ENCODE results near the gene KASH5. TPM values are rescaled to one million over a fixed set of nuclear protein-coding genes. Genes with fewer than 3 reads are reported as not detected.
A peak's percentile ranks its signal among the peaks of the same experiment; 100 is the strongest.

KASH5 gene
- total and polyA plus RNA-seq, 2 of the 13 experiments (the other 11 are each of a cell fraction or from before 2014, with no cell fraction given), result not detected

DNA sequence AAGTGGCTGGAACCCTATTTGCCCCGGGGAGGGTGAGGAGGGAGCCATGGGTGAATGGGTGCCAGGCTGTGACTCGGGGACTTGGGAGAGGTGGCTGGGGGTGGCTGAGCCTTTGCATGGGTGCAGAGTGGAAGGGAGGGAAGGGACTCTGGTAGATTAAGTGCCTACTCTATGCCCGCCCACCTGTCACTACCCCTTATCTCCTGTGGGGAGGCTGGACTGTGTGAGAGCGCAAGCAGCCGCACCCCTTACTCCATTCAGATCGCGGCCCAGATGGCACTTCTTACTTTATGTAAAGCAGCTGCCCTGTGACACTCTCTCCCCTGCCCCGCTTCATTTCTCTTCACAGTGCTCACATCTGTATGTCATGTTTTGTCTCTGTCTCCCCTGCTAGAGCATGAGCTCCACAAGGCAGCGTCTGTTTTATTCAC is 2.9 kb downstream of the KASH5 start:
- no peak for FAIRE-seq
- in situ Hi-C loops (cut with HindIII; ENCODE audit: extremely low pct_ligation_motif_present, low pct_unique_long_range_greater_than_20kb) (loop anchor here (5.0 kb wide), 1 partner anchor 36 kb away; the partner anchor contains the start of gene GFY), intact Hi-C loops (cut with micrococcal nuclease; ENCODE audit: unreplicated experiment) (loop anchor here (5.0 kb wide), 1 partner anchor 36 kb away; the partner anchor contains the start of gene GFY)
- peaks cover 6 to 38% of the 10 kb centered on the region in 2 experiments for H3K27me3 ChIP-seq (ENCODE audit: control insufficient read depth in 1 of 2, insufficient read depth in 2 of 2, low read length in 2 of 2)
- no peak overlapping the region for H2AFZ ChIP-seq (ENCODE audit: low read length)
- H3K79me2 ChIP-seq (ENCODE audit: insufficient read depth, low read length), result no peaks in the 10 kb centered on the region
- no peak overlapping the region for H3K9ac ChIP-seq (ENCODE audit: insufficient read depth, low read depth, low read length)
- ATAC-seq, result no peak
- POLR2A ChIA-PET, result no interaction called here
- CTCF ChIA-PET (ENCODE audit: low intra/inter-chr PET ratio, low total read pairs), result interaction anchor here (1.7 to 3.3 kb wide), 2 partner anchors 40 to 52 kb away, joined by 16 to 45 read pairs; no protein-coding TSS in a partner anchor
- TF ChIP-seq ZKSCAN8 (CRISPR knock-in tag; IDR thresholded peaks at IDR 0.05; ENCODE audit: borderline replicate concordance), result no peak
- TF ChIP-seq LCORL (IDR thresholded peaks at IDR 0.05), result no peak
- TF ChIP-seq LCORL (CRISPR knock-in tag; IDR thresholded peaks at IDR 0.05), result no peak
- H3K4me3 ChIP-seq (replicated peaks in 1 of 3; ENCODE audit: insufficient read depth in 1 of 3, low read depth in 2 of 3, low read length in 3 of 3), result no peak overlapping the region
- 34% methylated on average over 9 of the region's 9 CpGs for WGBS (ENCODE audit: low lambda C conversion rate)
- H3K27ac ChIP-seq (ENCODE audit: extremely low read length, insufficient read depth, low read length), result no peak overlapping the region
- no peaks in the 10 kb centered on the region for H4K20me1 ChIP-seq (ENCODE audit: insufficient read depth, low read length)
- no peak overlapping the region for H3K4me2 ChIP-seq (ENCODE audit: low read depth, low read length)
- H3K9me3 ChIP-seq (ENCODE audit: low read length), result no peaks in the 10 kb centered on the region
- no peaks in the 10 kb centered on the region for H3K4me1 ChIP-seq (ENCODE audit: insufficient read depth, low read length)
- BruUV-seq (replicated peaks), result no TSS peak
- H3K36me3 ChIP-seq (replicated peaks in 1 of 2; ENCODE audit: control insufficient read depth in 1 of 2, insufficient read depth in 2 of 2, low read length in 2 of 2), result no peaks in the 10 kb centered on the region
- no peak for DNase-seq (ENCODE audit: low spot score)

DNA sequence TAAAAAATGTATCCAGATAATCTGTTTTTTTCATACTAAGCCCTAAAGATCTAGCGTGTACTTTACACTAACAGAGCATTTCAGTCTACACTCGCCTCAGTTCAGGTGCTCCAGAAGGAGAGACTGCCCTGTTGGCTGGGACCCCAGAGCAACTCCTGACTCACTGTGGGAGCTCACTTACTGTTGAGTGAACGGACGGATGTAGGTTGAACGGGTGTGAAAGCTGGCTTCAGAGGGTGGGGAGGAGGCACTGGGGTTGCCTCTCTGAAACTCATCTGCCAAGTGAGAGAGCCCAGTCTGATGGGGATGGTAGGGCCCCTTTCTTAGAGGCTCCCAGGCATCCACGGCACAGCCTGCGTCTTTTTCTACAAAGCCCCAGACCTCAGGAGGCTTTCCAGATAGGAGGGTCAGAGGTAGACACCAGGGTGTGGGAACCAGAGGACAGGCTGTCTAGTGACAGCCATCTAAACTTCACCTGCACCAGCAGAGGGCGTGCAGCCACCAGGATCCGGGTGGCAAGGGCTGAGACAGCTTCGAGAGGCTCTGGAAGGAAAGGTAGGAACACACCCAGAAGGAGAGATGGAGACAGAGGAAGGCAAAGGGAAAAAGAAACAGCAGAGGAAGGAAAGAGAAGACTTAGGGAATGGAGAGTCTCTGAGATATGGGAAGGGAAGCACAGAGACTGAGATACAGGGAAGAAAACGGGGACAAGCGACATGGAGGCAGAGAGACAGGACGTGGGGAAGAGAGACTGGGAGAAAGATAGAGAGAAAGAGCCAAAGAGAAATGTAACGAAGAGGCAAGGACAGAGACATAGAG is 3.7 kb downstream of the KASH5 start:
- H3K4me2 ChIP-seq (ENCODE audit: low read depth, low read length), result no peak overlapping the region
- intact Hi-C loops (cut with micrococcal nuclease; ENCODE audit: unreplicated experiment), result loop anchor here (1.0 to 5.0 kb wide), 2 partner anchors 36 to 52 kb away; partner anchors contain the start of gene GFY
- TF ChIP-seq HES4 (CRISPR knock-in tag; IDR thresholded peaks at IDR 0.05; ENCODE audit: borderline replicate concordance) (no peak), HNRNPK (IDR thresholded peaks at IDR 0.05; ENCODE audit: low read depth, low read length, poor library complexity, severe bottlenecking) (no peak), MBD4 (IDR thresholded peaks at IDR 0.05; ENCODE audit: borderline replicate concordance, low read length) (no peak)
- TF ChIP-seq, protein P1, sequence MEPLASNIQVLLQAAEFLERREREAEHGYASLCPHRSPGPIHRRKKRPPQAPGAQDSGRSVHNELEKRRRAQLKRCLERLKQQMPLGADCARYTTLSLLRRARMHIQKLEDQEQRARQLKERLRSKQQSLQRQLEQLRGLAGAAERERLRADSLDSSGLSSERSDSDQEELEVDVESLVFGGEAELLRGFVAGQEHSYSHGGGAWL (CRISPR knock-in tag; IDR thresholded peaks at IDR 0.05), result no peak

More for the DNA sequence above, 3.7 kb downstream of the KASH5 start:
- 18% methylated on average over 13 of the region's 14 CpGs for WGBS (ENCODE audit: low lambda C conversion rate)
- DNase-seq (ENCODE audit: low spot score) (peak; percentile 63), ATAC-seq (peak; percentile 88), FAIRE-seq (peak; percentile 90)
- H3K4me1 ChIP-seq (ENCODE audit: insufficient read depth, low read length), result no peaks in the 10 kb centered on the region
- no peaks in the 10 kb centered on the region for H4K20me1 ChIP-seq (ENCODE audit: insufficient read depth, low read length)
- peaks cover 6 to 38% of the 10 kb centered on the region in 2 experiments for H3K27me3 ChIP-seq (ENCODE audit: control insufficient read depth in 1 of 2, insufficient read depth in 2 of 2, low read length in 2 of 2)
- H3K4me3 ChIP-seq (replicated peaks in 1 of 3; ENCODE audit: insufficient read depth in 1 of 3, low read depth in 2 of 3, low read length in 3 of 3), result no peak overlapping the region
- no TSS peak for BruUV-seq (replicated peaks)
- no peak overlapping the region for H3K9ac ChIP-seq (ENCODE audit: insufficient read depth, low read depth, low read length)
- H3K36me3 ChIP-seq (replicated peaks in 1 of 2; ENCODE audit: control insufficient read depth in 1 of 2, insufficient read depth in 2 of 2, low read length in 2 of 2), result no peaks in the 10 kb centered on the region
- in situ Hi-C loops (cut with HindIII; ENCODE audit: extremely low pct_ligation_motif_present, low pct_unique_long_range_greater_than_20kb), result loop anchor here (5.0 kb wide), 1 partner anchor 36 kb away; the partner anchor contains the start of gene GFY
- no peak overlapping the region for H3K27ac ChIP-seq (ENCODE audit: extremely low read length, insufficient read depth, low read length)
- no peak overlapping the region for H2AFZ ChIP-seq (ENCODE audit: low read length)
- H3K9me3 ChIP-seq (ENCODE audit: low read length), result no peaks in the 10 kb centered on the region
- no peaks in the 10 kb centered on the region for H3K79me2 ChIP-seq (ENCODE audit: insufficient read depth, low read length)
- ChIA-PET CTCF (ENCODE audit: low intra/inter-chr PET ratio, low total read pairs) (interaction anchor here (1.1 to 3.3 kb wide), 4 partner anchors 39 to 84 kb away, joined by 3 to 45 read pairs (median 10); no protein-coding TSS in a partner anchor), POLR2A (interaction anchor here (0.9 kb wide), 1 partner anchor 51 kb away, joined by 3 read pairs; no protein-coding TSS in a partner anchor)

All from HepG2 (cell line).